HG02798 (cell line): ENCODE measurements around the gene ELP4.

Experiments
- ATAC-seq: cut with Tn5 transposase; IDR thresholded peaks from one replicate; pipeline ENCODE4 v1.9.1; 2021; ENCODE audit warnings: mild to moderate bottlenecking; ENCODE audit not compliant: unreplicated experiment, poor library complexity

The ELP4 gene

DNA sequence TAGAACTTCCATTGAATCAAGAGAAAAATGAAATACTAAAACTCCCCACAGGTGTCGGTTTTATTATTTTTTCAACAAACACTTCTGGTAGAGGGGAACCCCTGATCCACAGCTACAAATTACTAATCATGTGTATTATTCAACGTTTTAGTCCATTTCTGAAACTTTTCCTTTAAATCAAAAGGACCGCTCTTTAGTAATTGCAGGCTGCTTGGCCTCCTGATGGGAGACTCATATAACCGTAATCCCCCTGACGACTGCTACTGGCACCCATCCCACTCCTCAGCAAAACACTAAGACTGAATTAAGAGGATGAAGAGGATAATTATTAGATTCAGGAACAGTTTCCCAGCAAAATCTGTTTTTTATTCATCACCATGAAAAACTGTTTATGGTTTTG is 255.2 kb downstream of the ELP4 start:
- no peak for ATAC-seq

GRCh38 chr11:31767066-31767465 is 257.5 kb downstream of the ELP4 start:
- no peak for ATAC-seq

- ATAC-seq = no peak
Observed at GRCh38 chr11:31767685-31768084, 258.1 kb downstream of the ELP4 start.

- ATAC-seq = no peak
Observed at GRCh38 chr11:31768749-31769640, 259.4 kb downstream of the ELP4 start.

- ATAC-seq = no peak
Observed at GRCh38 chr11:31770011-31770700, 260.6 kb downstream of the ELP4 start.

DNA sequence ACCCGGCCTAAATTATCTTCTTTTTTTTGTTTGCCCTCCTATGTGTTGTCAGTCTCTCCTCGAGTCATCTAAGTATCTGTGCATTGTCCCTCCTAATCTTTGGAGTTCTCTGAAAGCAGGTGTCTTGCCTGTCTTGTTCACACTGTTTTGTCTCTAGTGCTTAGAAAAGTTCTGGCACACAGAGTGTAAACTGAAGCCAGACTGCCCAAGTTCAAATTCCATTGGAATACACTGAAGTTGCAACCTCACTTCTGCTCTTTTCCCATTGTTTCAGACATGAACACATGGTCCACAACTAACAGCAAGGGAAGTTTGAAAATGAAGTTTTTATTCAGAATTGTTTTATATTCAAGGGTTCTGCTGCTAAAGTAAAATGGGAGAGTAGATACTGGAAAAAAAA is 262.8 kb downstream of the ELP4 start:
- no peak for ATAC-seq

- no peak for ATAC-seq
Observed at GRCh38 chr11:31779374-31779791, 269.8 kb downstream of the ELP4 start.

DNA sequence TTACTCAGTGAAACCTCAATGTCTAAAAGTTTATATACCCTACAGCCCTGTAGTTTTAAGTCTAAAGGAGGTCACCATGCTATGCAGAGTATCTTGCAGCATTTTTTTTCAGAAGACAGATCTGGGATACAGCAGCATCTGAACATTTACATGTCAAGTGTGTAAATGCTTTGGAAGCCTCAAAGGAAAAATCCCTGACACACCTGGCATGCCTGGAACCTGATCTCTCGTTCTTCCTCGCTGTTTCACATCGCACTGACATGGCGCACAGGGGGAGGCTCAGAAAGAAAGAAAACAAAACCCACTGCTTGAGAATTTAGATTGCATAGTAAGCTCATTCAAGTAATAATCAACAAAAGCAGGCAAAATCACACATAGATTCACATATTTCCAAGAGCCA is 270.5 kb downstream of the ELP4 start:
- ATAC-seq = no peak

DNA sequence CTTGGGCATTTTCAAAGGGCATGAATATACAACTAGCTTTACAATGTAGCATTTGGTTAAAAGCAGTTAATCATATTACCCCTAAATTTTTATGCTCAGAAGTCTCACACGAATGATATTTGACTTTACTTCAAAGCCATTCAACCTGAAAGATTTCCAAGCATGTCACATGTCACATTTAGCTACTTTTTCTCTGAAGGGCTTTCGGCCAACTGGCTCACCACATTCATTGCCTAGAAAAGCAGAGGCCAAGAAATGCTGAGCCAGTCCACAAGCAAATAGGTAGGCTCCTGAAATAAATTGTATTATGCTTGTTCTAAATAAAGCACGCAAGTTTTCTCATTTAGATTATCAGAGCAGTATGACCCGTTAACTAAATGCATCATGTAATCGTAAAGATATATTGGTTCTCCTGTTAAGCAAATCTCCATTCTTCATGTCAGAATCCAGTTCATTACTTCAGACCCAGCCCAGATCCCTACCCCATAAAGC is 271.0 kb downstream of the ELP4 start:
- ATAC-seq = no peak

DNA sequence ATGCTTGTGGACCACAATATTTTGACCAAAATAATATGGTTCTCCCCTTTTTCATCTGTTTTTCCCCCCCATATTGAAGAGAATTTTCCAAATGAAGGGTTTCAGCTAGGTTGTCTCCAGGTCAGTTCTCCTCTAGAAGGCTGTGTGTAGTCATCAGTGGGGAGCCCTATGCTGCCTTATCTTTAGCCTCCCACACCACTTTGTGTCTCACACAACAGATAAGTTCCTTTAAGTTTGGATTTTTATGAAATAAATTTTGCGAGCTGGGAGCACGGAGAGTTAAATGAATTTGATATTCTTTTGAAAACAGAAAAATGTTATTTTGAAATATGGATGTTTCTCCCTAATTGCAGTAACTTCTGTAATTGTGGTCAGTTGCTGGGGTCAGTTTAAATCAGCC is 272.7 kb downstream of the ELP4 start:
- ATAC-seq = no peak

DNA sequence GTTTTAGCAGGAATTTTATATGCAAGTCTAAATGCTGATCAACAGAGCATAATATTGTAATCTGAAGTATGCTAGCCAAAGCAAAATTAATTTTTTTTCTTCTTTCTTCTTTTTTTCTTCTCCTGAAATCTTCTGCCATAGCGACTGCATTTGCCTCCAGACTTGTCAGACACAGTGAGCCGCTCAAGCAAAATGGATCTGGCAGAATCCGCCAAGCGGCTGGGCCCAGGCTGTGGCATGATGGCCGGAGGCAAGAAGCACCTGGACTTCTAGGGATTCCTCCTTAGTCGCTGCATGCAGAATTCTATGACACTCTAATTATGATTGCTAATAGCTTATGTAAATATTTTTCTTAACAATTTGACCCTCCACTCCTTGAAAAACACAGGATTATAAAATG is 273.7 kb downstream of the ELP4 start:
- no peak for ATAC-seq

DNA sequence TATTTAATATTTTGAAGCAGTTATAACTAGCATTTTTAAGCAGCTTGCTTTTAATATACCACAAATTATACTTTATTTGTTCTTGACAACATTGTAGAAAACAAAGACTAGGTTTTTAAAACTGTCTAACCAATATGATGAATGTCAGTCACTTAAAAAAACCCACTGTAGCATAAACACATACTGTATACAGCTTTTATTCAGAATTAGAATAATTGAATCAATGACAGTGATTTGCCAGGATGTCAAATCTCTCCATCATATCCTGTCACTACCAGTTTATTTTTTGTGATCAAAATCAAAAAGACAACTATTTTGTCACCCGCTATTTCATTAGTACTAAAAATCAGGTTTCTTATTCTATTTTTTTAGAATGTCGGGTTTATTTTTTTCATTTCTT is 275.0 kb downstream of the ELP4 start:
- no peak for ATAC-seq

DNA sequence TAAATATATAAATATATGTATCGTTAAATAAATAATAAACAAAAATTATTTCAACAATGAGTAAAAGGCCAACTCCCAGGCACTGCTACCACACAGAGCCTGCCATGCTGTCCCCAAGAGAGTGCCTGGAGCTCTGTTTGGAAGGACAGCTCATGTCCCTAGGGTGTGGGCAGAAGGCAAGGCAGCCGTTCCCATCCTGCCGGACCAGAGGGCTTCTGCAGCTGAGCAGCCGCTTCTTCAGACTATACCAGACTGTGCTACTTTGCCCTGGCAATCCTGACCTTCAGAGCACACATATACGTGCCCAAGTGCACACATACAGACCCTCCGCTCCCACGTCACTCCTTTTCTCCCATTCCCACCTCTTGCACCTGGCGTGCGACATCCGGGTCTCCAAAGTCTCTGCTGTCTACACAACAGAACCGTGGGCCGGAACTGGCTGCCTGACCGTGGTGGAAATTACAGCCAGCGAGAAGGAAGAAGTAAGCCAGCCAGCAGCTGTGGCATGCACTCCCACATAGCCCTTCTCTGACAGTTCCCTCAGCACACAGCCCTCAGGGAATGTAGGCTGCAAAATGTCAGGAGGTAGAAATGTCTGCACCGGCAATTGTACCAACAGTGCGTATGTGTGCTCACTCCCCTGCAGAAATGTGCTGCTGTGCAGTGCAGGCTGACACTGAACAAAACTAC is 277.6 kb downstream of the ELP4 start:
- ATAC-seq = no peak

DNA sequence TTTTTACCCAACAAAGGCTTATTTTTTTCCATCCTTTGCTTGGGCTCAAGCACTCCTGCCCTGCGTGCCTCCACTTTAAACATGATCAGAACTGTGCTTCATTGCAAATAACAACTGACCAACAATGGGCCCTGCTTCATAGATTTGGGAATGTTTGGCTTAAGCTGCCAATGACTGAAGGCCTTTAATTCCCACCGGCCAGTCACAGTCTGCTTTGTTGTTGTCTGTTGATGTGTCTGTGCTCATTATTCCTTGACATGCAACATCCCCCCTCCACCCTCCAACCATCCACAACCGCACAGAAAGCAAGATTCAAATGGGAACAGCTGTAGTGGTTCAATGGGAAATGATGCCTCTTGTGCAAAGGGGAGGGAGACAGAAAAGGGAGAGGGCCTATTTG is 278.5 kb downstream of the ELP4 start:
- ATAC-seq = no peak

- no peak for ATAC-seq
Observed at GRCh38 chr11:31790649-31791048, 281.1 kb downstream of the ELP4 start.

- no peak for ATAC-seq
Observed at GRCh38 chr11:31792036-31792435, 282.5 kb downstream of the ELP4 start.

- ATAC-seq = no peak
Observed at GRCh38 chr11:31792456-31792855, 282.9 kb downstream of the ELP4 start.

GRCh38 chr11:31793264-31793663 is 283.7 kb downstream of the ELP4 start:
- ATAC-seq = no peak

GRCh38 chr11:31794548-31794947 is 285.0 kb downstream of the ELP4 start:
- ATAC-seq = no peak

DNA sequence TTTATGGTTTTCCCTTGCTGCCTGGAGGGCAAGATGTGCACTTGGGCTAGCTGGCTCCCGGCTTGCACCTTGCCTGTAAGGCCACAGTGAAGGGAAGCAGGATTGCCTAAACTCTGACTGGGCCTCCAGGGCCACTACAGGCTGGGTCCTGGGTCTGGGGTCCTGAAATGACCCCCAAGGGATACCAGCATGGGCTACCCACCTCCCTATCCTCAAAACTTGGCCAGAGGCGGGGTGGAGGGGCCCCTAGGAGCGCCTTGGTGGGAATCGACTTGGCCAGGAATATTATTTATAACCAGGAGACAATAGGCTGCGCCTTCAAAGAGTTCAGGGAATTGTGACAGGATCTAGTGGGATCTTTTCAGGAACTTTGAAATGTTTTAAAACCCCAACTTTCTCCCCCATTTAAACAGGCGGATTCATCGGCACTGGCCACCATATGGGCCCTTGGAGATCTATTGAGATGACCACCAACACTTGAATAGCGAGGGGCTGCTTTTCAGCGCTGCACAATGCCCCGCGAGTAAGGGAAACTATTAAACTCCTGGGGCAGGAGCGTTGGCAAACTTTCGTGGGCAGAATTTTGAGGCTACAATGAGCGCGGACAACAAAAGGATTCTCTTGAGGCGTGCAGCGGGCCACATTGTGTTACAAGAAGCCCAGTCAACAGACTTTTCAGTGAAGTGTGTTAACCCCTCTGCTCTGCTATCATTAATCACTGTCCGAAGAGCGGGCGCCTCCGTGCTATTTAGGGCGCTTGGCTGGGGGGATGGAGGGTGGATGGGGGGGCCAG is 286.3 kb downstream of the ELP4 start:
- no peak for ATAC-seq
